Fibroblast of skin of abdomen (primary cell): ENCODE results near the gene DNAJB5.
"Not testable (repeated sequence)": the region's sequence is repeated elsewhere in the genome, so short reads cannot be mapped to it uniquely, and the experiment has no call there.

Experiments
- DNase-seq: peaks from one replicate; pipeline ENCODE4 v3.0.0-alpha.2; 2013

The DNAJB5 gene

DNA sequence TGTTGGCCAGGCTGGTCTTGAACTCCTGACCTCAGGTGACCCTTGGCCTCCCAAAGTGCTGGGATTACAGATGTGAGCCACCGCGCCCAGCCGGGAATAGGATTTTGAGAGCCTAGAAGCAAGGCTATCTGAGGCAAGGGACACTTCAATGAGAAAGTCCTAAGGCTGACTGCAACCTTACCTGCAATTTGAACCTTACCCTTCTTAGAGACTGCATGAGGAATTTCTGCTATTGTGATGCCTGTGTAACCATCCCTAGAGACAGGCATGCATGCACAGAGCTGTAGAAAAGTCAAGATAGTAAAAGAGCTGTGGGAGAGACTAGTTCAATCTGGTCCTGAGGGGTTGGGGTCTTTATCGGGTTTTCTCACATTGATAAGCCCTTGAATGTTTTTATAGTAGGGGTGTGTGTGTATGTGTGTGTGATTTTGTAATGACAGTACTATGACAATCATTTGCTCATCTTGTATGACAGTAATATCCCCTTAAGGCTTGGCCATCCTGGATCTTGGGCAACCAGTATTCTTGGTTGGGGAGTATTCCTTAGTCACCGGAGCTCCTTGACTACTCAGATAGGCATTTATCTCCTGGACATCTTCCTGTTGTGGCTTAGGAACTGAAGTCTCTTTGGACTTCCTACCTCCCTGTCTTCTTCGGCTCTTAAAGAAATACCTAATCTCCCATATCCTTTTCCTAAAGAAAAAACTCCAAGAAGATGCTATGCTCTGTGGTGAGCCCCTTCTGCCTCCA lies 11.2 kb downstream of the DNAJB5 start:
- DNase-seq = peak; percentile 64

DNA sequence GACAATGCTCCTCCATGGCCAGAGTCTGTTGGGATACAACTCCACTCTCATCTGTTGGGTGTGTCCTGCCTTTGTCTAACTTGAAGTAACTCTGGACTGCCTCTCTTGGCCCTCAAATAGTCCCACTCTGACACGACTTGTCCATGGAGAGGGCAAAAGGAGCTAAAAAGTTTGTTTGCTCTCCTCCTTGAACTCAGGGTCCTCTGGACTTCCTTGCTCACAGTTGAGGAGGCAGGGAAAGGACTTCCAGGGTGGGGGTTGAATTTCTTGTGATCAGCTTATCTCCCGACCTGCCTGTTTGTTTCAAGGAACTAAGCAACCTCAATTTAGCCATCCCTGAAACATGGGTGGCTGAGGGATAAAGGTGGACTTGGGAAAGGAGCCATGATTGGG lies 11.7 kb downstream of the DNAJB5 start:
- DNase-seq = no peak

GRCh38 chr9:35001803-35002502 lies 12.4 kb downstream of the DNAJB5 start:
- DNase-seq = no peak

DNA sequence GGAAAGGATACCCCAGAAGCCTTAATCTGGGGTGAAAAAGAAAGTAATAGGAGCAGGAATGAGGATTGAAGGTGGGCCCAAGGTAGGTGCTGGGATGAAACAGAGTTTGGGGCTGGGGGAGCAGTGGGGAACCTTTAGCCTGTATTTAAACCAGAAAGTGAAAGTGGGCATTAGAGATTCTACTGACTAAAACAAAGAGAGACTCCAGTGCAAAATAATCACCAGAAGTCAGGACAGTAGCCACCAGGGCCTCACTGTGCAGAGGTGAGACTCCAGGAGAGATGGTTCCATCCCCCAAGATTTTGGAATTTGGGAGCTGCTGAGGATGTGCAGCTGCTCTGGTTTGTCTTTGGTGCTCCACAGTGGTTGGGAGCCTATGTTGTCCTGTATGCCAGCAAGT lies 13.1 kb downstream of the DNAJB5 start:
- DNase-seq = no peak

DNA sequence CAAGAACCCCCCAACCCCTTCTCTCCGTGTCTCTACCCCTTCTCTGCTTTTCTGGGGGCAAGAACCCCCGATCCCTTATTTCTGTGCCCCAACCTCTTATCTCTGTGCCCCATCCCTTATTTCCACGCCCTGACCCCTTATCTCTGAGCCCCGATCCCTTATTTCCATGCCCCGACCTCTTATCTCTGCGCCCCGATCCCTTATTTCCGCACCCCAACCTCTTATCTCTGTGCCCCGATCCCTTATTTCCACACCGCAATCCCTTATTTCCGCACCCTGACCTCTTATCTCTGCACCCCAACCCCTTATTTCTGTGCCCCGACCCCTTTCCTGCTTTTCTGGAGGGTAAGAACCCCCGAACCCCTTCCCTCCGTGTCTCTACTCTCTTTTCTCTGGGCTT lies 14.8 kb downstream of the DNAJB5 start:
- not testable (repeated sequence) for DNase-seq

DNA sequence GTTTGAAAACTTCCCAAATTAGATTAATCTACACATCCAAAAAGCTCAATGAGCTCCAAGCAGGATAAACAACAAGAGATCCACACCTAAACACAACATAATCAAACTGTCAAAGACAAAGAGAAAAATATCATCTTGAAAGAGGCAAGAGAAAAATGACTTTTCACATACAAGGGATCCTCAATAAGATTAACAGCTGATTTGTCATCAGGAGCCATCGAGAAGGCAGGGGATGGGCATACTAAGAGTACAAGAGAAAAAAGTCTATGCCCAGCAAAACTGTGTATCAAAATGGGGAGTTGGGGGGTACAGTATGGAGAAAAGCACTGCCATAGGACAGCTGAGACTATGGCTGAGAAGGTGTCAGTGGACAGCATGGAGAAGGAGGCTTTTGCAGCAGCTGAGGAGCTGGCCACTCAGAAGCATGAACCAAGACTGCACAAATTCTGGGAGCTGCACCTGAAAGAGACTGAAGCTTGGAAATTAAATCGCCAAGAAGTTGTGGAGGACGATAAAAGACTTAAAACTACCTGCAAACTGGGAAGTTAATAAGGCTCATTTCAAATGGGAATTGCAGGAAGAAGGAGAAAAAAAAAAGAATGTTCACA lies 20.9 kb downstream of the DNAJB5 start:
- DNase-seq = no peak

GRCh38 chr9:35014517-35014916 lies 25.0 kb downstream of the DNAJB5 start:
- no peak for DNase-seq

DNA sequence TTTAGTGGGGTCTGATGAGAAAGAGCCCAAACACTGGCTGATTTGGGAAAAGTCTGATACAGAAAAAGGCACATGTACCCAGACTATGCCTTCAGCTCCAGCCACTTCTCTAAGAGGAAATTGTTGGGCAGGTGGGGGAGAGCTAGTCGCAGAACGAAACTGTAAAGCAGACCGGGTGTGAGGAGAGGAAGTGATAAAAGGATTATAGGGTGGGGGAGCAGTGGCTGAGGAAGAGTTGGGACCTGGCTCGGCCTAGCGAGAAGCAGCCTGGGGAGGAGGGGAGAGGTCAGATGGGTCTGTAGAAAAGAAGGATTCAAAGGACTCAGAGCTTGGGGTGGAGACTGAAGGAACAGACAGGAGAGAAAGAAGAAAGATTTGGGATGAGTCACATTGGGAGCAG lies 33.9 kb downstream of the DNAJB5 start:
- DNase-seq = not testable (repeated sequence)

GRCh38 chr9:35026671-35027070 lies 37.1 kb downstream of the DNAJB5 start:
- DNase-seq = no peak

DNA sequence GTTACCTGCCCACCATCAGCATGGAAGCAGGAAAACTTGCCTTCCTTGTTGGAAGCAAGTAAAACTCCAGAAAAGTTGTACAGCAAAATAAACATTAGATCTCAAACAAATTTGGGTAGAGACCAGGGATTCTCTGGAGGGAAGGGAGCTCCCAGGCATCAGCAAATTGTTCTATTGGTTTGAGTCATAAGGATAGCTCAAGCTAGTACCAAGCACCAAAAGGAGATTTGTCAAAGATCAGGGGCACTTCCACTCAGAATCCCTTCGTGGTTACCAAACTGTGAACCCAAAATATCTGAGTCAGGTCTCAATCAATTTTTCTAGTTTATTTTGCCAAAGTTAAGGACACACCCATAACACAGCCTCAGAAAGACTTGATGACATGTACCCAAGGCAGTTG lies 37.8 kb downstream of the DNAJB5 start:
- no peak for DNase-seq

DNA sequence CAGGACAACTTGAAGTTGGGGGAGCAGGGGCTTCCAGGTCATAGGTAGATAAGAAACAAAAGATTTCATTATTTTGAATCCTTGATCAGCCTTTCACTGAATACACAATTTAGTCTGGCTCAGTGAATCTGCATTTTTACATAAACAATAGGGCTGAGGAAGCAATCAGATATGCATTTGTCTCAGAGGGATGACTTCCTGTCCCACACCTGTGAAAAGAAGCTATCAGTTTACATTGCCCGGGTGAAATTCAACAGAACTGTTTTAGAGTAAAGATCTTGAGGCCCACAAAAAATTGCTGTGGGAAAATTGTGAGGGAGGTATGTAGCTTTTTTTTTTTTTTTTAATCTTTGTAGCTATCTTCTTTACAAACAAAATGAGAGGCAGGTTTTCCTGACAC lies 38.3 kb downstream of the DNAJB5 start:
- DNase-seq = no peak

DNA sequence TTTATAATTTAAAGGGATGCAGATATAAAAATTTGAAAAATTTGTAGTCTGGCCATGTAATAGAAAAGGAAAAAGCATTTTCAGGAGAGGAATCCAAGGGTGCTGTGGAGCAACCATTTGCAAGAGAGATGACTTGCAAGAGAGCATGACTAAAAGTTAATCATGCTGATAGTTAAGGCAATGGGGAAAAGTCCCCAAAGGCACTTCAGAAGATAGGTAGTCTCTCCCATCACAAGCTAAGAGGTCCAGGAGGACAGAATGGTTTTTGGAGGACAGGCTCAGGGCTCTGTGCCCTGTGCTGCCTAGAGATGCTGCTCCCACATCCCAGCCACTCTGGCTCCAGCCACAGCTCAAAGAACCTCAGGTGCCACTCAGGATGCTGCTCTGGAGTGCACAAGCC lies 38.8 kb downstream of the DNAJB5 start:
- no peak for DNase-seq

DNA sequence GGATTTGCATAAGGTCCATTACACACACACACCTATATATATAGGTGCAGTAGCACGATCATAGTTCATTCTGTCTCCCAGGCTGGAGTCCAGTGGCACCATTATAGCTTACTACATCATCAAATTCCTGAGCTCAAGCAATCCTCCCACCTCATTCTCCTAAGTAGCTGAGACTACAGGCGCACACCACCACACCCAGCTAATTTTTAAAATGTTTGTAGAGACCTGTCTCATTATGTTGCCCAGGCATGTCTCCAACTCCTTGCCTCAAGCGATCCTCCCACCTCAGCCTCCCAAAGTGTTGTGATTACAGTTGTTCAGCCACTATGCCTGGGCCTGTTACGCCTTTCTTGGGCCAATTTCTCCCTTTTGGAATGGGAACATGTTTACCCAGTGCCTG lies 39.7 kb downstream of the DNAJB5 start:
- no peak for DNase-seq

GRCh38 chr9:35029852-35030251 lies 40.3 kb downstream of the DNAJB5 start:
- no peak for DNase-seq

DNA sequence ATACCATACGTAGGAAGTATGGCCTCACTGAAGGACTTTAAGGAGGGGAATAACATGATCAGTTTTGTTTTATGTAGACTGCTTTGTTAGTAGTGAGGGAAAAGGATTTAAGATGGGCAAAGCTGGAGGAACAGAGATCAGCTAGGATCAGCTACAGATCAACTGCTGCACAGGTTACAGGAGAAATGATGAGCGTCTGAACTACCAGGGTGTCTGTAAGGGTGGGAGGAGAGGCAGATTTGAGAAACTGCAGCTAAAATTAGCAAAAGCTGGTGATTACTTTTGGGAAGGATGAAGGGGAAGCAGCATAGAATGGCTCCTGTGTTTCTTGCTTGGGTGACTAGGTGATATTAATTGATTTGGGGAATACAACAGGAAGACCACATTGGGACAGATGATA lies 43.6 kb downstream of the DNAJB5 start:
- DNase-seq = no peak

DNA sequence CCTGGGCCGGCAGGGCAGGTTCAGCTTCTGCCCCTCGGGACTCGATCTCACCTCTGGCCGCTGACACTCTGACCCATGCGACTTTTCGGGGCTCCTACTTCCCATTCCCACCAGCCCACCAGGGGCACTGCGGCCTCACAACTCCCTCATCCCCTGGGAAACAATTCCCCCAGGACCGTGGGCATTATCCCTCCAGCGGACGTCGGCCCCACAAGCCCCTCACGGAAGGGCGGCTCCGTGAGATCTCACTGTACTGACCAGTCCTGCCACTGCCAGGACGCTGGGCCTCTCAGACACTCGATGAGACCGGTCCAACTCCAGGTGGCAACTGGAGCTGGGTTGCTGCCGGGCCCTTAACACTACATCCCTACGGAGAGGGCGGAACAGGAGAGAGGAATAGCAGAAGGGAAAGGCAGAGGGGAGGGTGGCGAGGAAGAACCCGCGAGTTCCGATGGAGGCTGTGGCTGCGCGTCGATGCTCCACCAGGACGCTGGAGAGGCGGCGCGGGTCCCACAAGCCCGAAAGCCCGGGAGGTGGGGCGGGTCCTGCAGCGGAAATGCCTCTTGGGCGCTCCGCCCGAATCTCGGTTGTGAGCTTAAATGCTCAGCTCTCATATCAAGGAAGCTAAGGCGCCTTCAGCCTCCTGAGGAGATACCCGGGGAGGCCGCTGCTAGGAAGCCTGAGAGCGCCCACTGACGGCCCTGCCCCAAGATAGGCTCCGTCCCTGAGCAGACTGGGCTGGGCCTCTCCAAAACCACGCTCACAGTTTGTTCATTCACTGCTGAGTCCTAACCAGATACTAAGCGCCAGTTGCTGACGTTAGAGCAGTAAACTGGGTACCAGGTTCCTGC lies 46.5 kb downstream of the DNAJB5 start:
- DNase-seq = peak; percentile 70

DNA sequence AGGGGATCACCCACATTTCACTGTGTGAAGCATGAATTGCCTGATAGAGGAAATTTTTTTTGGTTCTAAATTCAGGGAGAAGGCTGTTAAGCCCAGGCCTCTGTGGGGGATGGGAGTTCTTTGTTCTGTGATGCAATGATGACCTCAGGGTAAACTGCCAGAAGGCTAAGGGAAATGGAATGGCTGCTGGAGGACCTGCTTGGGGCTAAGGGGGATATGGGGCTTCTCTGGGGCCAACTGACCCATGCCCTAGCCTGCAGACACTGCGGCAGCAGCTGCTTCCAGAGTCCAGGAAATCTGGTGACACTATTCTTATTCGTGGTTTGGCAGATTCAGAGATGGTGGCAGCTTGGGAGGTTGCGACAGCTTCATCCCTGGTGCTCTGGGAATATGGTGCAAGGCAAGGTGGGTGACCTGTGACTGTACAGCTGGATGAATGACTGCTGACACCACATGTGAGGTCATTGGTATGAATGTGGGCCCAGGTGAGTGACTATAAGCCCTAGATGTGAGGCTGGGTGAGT lies 52.6 kb downstream of the DNAJB5 start:
- DNase-seq = peak; percentile 16

GRCh38 chr9:35042891-35043545 lies 53.5 kb downstream of the DNAJB5 start:
- DNase-seq = no peak

GRCh38 chr9:35044071-35044470 lies 54.5 kb downstream of the DNAJB5 start:
- peak; percentile 47 for DNase-seq
